HTERT RPE-1 (cell line): Measurements from ENCODE around the gene UBE2J2.
"Not testable (repeated sequence)": the region's sequence is repeated elsewhere in the genome, so short reads cannot be mapped to it uniquely, and the experiment has no call there.

Experiments used
- in situ Hi-C: fragments of 300-500 bp; cut with MboI; formaldehyde crosslinking; loops from 4 replicates; pipeline ENCODE4 v1.14.3; 2020; ENCODE audit warnings: low sequenced_read_pairs

UBE2J2 gene

GRCh38 chr1:1259540-1259939 is 14.1 kb downstream of the UBE2J2 start:
- in situ Hi-C loops, result no loop called here

DNA sequence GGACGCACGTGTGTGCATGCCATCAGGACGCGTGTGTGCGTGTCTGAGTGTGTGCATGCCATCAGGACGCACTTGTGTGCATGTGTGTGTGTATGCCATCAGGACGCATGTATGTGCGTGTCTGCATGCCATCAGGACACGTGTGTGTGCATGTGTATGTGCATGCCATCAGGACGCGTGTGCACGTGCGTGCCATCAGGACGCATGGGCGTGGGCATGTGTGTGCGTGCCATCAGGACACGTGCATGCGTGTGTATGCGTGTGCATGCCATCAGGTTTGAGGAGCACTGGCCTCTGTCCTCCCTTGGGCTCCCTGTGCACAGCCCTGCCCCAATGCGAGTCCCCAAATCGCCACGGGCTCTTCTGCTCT is 14.6 kb downstream of the UBE2J2 start:
- in situ Hi-C loops, result no loop called here

GRCh38 chr1:1256956-1257871 is 16.4 kb downstream of the UBE2J2 start:
- in situ Hi-C loops, result no loop called here

DNA sequence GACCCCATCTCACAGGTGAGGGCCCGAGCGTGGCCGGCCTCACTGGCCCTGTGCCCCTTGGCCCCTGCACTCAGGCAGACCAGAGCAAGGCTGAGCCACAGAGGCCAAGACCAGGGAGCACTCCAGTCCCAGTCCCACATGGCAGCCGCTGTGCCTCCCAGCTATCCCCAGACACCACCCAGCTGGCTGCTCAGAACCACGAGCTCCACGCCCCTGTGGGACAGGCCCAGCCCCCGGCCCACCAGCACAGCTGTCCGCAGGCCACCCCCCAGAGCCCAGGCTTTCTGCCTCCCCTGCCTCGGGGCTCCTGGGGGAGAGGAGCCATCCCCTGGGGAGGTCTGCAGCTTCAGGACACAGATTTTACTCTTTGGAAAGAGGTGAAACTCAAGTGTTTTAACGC is 18.0 kb downstream of the UBE2J2 start:
- in situ Hi-C loops, result no loop called here

GRCh38 chr1:1255078-1255477 is 18.6 kb downstream of the UBE2J2 start:
- in situ Hi-C loops, result no loop called here

- in situ Hi-C loops, result no loop called here
These were observed 19.0 kb downstream of the UBE2J2 start for GRCh38 chr1:1254667-1254998.

- in situ Hi-C loops, result no loop called here
These were observed 19.5 kb downstream of the UBE2J2 start for GRCh38 chr1:1253972-1254666.

DNA sequence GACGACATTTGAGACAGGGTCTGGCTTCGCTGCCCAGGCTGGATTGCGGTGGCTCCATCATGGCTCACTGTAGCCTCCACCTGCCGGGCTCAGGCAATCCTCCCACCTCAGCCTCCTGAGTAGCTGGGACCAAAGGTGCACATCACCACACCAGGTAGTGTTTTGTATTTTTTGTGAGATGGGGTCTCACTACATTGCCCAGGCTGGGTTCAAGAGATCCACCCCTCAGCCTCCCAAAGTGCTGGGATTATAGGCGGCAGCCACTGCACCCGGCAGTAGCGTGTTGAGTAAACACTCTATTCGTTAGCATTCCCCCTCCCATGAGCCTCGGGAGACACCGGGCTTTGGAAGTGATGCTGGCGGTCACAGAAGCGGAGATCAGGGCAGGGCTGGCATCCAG is 20.3 kb downstream of the UBE2J2 start:
- in situ Hi-C loops, result no loop called here

DNA sequence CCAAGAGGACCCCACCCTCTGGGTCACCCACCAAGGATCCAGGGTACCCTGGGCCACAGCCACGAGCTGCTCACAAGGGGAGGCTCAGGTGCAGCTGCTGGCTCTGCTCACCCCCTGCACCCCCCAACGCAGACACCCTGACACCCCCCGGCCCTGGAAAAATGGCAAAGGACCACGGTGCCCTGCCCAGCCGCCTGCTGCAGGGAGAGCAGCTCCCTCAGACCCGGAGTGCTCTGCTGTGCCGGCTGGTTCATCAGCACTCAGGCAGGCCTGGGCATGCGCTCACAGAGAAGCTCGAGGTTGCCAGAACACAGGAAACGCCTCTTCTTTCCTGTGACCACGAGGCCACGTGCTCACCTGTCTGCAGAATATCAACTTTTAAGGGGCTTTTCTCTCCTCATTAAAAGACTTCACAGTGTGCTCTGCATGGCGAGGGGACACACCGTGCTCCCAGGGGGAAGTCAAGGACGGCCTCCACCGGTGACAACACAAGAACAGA is 22.8 kb downstream of the UBE2J2 start:
- in situ Hi-C loops, result no loop called here

DNA sequence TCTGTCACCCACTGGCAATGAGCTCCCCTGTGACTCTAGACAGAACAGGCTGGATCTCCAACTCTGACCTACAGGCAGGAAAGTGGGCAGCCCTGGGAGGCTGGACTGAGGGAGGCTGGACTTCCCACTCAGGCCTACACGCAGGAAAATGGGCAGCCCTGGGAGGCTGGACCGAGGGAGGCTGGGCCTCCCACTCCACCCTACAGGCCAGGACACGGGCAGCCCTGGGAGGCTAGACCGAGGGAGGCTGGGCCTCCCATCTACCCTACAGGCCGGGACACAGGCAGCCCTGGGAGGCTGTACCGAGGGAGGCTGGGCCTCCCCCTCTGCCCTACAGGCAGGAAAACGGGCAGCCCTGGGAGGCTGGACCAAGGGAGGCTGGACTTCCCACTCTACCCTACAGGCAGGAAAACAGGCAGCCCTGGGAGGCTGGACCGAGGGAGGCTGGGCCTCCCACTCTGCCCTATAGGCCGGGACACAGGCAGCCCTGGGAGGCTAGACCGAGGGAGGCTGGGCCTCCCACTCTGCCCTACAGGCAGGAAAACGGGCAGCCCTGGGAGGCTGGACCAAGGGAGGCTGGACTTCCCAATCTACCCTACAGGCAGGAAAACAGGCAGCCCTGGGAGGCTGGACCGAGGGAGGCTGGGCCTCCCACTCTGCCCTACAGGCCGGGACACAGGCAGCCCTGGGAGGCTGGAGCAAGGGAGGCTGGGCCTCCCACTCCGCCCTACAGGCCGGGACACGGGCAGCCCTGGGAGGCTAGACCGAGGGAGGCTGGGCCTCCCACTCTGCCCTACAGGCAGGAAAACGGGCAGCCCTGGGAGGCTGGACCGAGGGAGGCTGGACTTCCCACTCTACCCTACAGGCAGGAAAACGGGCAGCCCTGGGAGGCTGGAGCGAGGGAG is 25.4 kb downstream of the UBE2J2 start:
- in situ Hi-C loops, result not testable (repeated sequence)

DNA sequence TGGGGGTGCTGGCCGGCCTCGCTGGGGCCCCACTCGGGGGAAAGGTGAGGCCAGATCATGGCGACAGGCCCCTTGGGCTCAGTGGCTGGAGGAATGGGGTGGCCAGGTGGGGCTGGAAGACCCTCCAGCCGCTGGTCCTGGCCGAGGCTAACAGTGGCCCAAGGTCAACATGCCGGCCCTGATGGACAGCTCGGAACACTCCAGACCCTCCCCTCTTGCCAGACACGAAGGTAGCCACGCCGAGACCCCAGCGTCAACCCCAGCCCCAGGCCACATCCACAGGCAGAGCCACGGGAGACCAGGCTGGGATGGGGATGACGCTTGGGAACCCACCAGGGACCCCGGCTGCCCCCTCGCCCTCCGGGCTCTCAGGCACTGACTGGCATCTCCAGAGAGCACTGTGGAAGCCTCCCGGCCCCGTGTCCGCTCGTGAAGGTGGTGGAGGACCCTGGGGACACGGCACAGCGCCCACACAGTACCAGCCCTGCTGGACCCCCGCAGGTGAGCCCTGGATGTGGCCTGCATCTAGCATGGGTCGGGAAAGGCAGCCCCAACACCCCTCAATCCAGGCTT is 26.2 kb downstream of the UBE2J2 start:
- in situ Hi-C loops, result no loop called here

DNA sequence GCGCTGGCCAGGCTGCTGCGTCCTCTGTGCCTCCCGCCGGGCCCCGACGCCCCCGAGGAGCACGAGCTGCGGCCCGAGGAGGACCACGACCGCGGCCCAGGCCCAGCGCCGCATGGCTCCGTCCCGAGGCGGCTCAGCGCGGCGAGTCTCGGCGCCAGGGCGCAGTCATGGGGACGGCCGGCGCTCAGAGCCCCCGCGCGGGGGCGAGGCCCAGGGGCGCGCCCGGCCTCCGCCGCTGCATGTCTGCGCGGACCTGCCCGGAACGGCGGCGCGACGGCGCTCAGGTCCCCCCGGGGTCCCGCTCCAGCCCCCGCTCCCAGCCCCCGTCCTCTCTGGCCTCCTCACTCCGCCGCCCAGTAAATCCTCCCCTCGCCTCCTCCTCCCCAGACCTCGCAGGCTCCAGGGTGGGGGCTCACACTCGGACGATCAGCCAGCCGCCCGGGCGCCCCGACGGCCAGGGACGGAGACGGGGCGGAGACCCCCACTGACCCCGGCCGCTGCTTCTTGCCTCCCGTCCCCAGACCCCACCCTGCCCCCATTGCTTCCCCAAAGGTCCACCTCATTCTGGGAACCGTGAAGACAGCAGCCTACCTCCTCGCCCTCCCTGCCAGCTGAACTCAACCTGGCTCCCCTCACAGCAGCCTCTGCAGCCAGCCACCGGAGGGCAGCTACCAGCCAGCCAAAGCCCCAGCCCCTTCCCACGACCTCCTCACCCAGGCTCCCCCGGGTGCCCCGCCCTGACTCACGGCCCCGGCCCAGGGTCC is 26.9 kb downstream of the UBE2J2 start, which contains the start of gene C1QTNF12:
C1QTNF12 (minus strand) TSS at position 146 of the 764 bp plus-strand sequence; CDS start at position 114, 32 bp downstream.
- in situ Hi-C loops, result no loop called here

- in situ Hi-C loops, result no loop called here
These were observed 27.7 kb downstream of the UBE2J2 start for GRCh38 chr1:1245817-1246576.

GRCh38 chr1:1245178-1245816 is 28.4 kb downstream of the UBE2J2 start:
- in situ Hi-C loops, result no loop called here

DNA sequence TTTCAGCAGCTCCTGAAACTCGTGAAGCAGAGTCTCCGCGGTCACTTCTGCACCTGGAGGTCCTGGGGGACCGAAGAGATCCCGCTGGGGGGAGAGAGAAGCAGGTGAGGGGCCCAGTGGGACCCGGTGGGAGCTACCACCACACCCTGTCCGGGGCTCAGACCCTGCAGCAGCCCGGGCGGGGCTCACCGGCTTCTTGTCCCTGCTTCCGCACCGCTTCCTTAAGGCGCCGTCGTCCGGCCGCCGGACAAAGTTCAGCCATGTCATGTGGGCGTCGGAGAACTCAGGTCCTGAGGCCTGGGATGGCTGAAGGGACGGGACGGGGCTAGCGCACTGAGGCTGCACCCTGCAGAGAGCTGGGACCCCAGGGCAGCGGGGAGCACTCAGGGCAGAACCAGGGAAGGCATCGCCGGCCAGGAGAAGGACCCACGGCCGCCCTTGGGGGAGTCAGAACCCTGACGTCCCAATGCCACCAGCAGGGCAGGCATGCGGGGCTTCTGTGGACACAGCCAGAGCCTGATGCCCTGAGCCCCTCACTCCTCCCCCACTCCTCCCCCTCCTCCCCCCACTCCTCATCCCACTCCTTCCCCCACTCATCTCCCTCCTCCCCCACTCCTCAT is 29.4 kb downstream of the UBE2J2 start:
- in situ Hi-C loops, result no loop called here

DNA sequence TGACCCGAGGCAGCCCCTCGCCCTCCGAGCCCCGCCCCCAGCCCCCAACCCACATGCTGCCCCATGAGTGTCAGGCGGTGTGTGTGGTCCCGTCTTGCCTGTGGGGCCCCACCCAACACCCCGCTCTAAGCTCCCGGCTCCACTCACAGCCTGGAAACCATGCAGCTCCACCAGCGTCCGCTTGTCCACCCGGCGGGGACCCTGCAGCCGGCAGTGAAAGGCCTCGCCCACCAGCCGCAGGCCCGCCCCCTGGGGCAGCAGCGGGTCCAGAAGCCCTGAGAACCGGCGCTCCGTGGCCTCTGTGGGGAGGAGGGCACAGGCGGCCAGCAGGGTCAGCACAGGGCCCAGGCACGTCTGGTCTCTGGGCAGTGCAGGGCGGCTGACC is 29.9 kb downstream of the UBE2J2 start:
- in situ Hi-C loops, result no loop called here

DNA sequence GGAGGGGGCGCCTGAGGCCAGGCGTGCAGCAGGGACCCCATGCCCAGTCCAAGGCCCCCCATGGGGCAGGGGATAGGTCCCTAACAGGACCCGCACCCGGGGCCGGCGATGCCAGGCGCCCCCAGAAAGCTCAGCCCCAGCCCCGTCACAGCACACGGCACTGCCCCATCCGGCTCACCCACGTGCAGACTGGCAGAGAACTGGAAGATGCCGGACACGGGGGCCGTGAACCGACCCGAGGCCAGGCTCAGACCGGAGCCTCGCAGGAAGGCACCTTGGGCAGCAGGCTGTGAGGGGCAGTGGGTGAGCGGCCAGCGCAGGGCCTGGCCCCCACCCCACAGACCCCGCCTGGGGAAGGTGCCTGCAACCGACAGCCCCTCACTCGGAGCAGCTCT is 30.4 kb downstream of the UBE2J2 start:
- in situ Hi-C loops, result no loop called here
